Fibroblast of villous mesenchyme (primary cell): ENCODE results near the gene TNS4. TPM values are rescaled to one million over a fixed set of nuclear protein-coding genes. Genes with fewer than 3 reads are reported as not detected.
A peak's percentile ranks its signal among the peaks of the same experiment; 100 is the strongest.

Experiments used
- DNase-seq: peaks from one replicate; pipeline ENCODE4 v3.0.0-alpha.2; 2010; ENCODE audit warnings: low read depth
- H3K4me3 ChIP-seq: 2 replicates; pipeline ENCODE4 v1.5.1; 2011; ENCODE audit warnings: low read depth, mild to moderate bottlenecking, low read length
- total RNA-seq: library from RNA; depleted of rRNA; stranded (reverse); fragments of >200 nt; gene quantifications from 2 replicates; pipeline ENCODE4 v1.2.3, GENCODE V29; 2012
- TF ChIP-seq, protein P1 (sequence below): IDR thresholded peaks from 2 replicates; pipeline ENCODE4 v1.5.1; 2012; ENCODE audit warnings: low read depth, mild to moderate bottlenecking, low read length; ENCODE audit not compliant: insufficient read depth

TNS4 gene
- total RNA-seq, 1 donor: not detected

DNA sequence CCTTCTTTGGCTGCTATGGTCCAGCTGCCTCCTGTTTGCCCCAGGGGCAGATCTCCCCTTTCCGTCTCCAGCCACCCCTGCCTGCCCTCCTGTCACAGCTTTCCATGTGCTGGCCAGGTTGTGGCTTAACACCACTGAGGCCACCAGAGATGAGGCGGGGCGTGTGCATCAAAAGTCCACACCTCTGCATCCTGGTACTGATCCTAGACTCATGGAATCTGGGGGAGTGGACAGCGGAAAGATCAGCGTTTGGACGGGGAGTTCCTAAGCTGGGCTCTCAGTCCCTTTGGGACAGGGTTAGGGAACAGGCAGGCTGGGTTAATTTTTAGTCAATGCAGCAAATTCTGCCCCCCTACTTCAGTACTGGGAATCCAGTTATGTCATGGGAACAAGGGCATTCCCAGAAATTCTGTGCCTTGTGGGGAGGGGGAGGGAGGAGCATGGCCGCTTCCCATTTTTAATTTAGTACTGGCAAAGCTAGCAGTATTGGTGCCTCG is 54.2 kb downstream of the TNS4 start:
- no peak for DNase-seq
- TF ChIP-seq, protein P1, sequence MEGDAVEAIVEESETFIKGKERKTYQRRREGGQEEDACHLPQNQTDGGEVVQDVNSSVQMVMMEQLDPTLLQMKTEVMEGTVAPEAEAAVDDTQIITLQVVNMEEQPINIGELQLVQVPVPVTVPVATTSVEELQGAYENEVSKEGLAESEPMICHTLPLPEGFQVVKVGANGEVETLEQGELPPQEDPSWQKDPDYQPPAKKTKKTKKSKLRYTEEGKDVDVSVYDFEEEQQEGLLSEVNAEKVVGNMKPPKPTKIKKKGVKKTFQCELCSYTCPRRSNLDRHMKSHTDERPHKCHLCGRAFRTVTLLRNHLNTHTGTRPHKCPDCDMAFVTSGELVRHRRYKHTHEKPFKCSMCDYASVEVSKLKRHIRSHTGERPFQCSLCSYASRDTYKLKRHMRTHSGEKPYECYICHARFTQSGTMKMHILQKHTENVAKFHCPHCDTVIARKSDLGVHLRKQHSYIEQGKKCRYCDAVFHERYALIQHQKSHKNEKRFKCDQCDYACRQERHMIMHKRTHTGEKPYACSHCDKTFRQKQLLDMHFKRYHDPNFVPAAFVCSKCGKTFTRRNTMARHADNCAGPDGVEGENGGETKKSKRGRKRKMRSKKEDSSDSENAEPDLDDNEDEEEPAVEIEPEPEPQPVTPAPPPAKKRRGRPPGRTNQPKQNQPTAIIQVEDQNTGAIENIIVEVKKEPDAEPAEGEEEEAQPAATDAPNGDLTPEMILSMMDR: no peak
- peak overlapping the region; percentile 53 for H3K4me3 ChIP-seq

DNA sequence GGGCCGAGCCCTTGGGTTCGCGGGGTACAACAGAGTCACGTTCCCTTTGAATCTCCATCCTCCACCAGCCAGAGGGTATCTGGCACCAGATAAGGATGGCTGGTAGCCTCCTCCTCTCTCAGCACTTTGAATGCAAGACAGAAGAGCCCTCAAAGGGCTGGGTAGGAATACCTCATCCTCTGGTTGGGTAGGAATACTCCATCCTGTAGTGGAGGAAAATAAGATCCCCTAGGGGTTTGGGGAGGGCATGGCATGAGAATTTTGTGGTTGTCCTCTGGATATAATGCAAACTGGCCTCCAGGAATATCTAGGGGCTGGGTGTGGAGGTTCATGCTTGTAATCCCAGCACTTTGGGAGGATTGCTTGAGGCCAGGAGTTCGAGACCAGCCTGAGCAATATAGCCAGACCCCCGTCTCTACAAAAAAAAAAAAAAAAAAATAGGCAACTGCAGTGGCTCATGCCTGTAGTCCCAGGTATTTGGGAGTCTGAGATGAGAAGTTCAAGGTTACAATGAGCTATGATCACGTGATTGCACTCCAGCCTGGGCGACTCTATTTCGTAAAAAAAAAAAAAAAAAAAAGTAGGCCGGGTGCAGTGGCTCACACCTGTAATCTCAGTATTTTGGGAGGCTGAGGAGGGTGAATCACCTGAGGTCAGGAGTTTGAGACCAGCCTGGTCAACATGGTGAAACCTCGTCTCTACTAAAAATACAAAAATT is 55.5 kb downstream of the TNS4 start:
- TF ChIP-seq, protein P1: peak; percentile 28
- H3K4me3 ChIP-seq: peak overlapping the region; percentile 88
- DNase-seq: no peak

DNA sequence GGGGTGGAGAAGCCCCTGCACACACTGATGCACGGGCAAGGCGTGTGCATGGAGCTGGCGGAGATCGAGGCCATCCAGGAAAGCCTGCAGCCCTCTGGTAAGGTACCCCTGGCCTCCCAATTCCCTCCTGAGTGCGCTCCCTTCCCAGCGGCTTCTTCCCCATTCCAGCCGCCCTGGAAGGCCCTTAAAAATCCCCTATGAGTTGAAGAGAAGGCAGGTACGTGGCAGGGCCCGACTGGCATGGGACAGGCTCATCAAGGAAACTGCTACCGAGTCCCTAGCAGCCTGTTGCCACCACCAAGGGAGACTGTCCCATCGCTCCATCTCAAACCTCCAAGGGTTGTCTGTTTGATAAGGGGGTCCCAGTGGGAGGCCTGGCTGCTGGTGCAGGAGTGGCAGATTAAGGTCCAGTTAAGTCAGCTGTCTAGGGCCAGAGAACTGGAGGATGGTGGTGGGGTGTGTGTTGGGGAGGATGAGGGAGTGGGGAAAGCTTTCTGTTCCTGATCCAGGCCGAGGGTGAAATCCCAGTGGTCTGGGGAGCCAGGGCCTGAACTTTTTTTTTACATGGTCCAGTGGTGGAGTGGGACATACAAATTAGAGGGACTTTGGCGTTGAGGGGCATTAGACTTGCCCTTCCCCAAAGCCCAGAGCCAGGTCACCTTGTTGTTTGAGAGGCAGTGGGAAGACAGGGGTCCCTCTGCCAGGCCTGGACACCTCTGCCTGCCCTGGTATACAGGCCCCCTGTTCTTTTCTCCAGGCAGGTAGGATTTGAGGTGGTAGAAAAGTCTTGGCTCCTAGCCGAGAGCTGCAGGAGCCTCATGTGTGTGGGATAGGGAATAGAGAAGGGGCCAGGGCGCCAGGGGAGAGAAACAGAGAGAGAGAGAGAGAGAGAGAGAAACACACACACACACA is 57.2 kb downstream of the TNS4 start:
- TF ChIP-seq, protein P1: no peak
- no peak for DNase-seq
- H3K4me3 ChIP-seq: peak overlapping the region; percentile 88

DNA sequence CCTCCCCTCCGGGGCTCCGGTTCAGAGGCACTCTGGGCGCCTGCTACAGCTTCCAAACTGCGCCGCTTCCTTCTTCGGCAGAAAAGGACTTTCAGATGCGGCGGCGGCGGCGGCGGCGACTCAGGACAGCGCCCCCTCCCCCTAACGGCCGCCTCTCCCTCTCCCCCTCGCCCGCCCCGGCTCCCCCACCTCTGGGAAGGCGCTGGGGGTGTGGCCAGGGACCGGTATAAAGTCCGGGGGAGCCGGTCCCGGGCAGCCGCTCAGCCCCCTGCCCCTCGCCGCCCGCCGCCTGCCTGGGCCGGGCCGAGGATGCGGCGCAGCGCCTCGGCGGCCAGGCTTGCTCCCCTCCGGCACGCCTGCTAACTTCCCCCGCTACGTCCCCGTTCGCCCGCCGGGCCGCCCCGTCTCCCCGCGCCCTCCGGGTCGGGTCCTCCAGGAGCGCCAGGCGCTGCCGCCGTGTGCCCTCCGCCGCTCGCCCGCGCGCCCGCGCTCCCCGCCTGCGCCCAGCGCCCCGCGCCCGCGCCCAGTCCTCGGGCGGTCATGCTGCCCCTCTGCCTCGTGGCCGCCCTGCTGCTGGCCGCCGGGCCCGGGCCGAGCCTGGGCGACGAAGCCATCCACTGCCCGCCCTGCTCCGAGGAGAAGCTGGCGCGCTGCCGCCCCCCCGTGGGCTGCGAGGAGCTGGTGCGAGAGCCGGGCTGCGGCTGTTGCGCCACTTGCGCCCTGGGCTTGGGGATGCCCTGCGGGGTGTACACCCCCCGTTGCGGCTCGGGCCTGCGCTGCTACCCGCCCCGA is 58.0 kb downstream of the TNS4 start, which contains the start of gene IGFBP4:
TSS of gene IGFBP4 (plus strand) at position 255 of the 792 bp plus-strand sequence. CDS start at position 541, 286 bp downstream.
- peak within 1 kb of the TSS; percentile 88 for H3K4me3 ChIP-seq
- DNase-seq: peak; percentile 80
- TF ChIP-seq, protein P1: peak; percentile 34

DNA sequence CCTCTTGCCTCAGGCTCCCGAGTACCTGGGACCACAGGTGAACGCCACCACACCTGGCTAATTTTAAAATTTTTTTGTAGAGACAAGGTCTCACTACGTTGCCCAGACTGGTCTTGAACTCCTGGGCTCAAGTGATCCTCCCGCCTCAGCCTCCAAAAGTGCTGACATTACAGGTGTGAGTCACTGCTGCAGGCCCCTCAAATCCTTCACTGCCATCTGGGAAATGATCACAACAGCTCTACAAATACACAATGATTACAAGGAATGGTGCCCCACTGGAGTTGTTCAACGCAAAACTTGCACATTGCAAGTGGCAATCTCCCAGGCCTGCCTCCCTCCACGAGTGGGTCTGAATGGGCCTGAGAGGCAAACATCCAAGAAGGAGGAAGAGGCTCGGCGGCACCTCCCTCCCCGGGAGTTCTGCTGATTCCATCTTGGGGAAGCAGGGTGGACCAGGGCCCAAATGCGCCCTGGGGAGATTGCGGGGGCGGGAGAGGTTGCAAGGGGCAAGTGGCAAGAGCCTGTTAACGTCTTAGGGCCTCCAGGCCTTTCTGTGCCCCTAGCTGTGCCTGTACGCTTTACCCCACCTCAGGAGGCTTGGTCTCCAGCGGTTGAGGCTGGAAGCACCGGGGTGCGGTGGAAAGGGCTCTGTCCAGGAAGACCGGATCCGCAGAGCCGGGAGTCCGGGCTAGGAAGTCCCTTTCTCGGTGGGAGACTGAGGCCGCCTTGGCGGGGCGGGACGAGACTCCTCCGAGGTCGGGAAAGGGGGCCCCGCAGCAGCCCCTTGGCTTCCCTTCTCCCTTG is 58.8 kb downstream of the TNS4 start:
- DNase-seq: no peak
- TF ChIP-seq, protein P1: peak; percentile 3
- H3K4me3 ChIP-seq: peak overlapping the region; percentile 88

DNA sequence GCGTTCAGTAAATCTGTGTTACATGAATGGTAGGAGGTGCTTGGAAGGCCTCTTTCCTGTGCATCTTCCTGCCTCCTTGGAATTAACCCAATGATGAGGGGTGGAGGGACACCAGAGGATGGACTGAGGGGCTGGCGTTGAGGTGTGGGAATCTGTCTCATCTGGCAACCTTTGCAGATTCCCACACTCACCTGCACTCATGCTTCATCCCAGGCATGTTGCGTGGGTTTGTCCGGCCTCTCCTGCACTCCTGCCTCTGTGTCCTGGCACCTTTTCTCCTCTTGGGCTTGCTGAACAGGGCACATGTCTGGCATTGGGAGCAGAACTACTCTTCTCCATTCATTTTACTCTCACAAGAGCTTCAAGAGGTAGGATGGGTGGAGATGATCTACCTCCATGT is 61.3 kb downstream of the TNS4 start:
- TF ChIP-seq, protein P1: no peak
- DNase-seq: no peak
- no peak overlapping the region for H3K4me3 ChIP-seq
